Measurements from ENCODE around the gene RAD51. TPM values are rescaled to one million over a fixed set of nuclear protein-coding genes. Genes with fewer than 3 reads are reported as not detected.

RAD51 gene
- total RNA-seq, 1 experiment from 2014 or later, result 20.9 TPM

GRCh38 chr15:40773902-40774301 lies 78.9 kb downstream of the RAD51 start:
- DNase-seq (ENCODE audit: low read depth, low spot score) (no peak), ATAC-seq (no peak)
- no TSS peak for BruUV-seq (replicated peaks)
- Histone ChIP-seq H3K27me3 (ENCODE audit: insufficient read depth, low read length) (no peaks in the 10 kb centered on the region), H3K4me1 (ENCODE audit: control insufficient read depth in 1 of 2, insufficient read depth in 2 of 2, low read length in 2 of 2) (peaks cover 9 to 32% of the 10 kb centered on the region in 2 experiments), H3K4me3 (replicated peaks in 1 of 2; ENCODE audit: low read depth in 1 of 2, low read length in 2 of 2) (no peak overlapping the region), H3K79me2 (ENCODE audit: insufficient read depth, low read length) (no peaks in the 10 kb centered on the region), H3K4me2 (ENCODE audit: low read length) (no peak overlapping the region), H4K20me1 (ENCODE audit: insufficient read depth) (no peaks in the 10 kb centered on the region), H3K36me3 (ENCODE audit: control insufficient read depth in 1 of 2, insufficient read depth in 2 of 2, low read length in 2 of 2) (peaks cover 5 to 10% of the 10 kb centered on the region in 2 experiments; a peak in 3 of 4 replicates), H3K27ac (ENCODE audit: low read depth, low read length) (no peak overlapping the region), H3K9ac (ENCODE audit: low read length) (no peak overlapping the region), H3K9me3 (ENCODE audit: control insufficient read depth in 1 of 2, insufficient read depth in 1 of 2, low read depth in 1 of 2, low read length in 2 of 2) (no peaks in the 10 kb centered on the region), H3K9me2 (ENCODE audit: insufficient read depth) (no peaks in the 10 kb centered on the region), H2AFZ (ENCODE audit: low read depth, low read length, poor library complexity, severe bottlenecking) (no peak overlapping the region)
- intact Hi-C loops (cut with micrococcal nuclease), result no loop called here
- CTCF ChIA-PET, result no interaction called here
- no peak for TF ChIP-seq ZFX (IDR thresholded peaks at IDR 0.05)
- TF ChIP-seq POLR2AphosphoS5 (IDR thresholded peaks at IDR 0.05; ENCODE audit: low read depth, low read length), result no peak
- no peak for TF ChIP-seq SIN3A (IDR thresholded peaks at IDR 0.05; ENCODE audit: low read depth)
- no peak for TF ChIP-seq POLR2A (IDR thresholded peaks at IDR 0.05; ENCODE audit: borderline replicate concordance, extremely low read depth, insufficient read depth, insufficient read length)
- no peak for TF ChIP-seq CTCF (IDR thresholded peaks at IDR 0.05 in 2 of 3, conservative IDR thresholded peaks at IDR 0.05 in 1 of 3; ENCODE audit: borderline replicate concordance in 1 of 3, insufficient read depth in 1 of 3, low read depth in 2 of 3, low read length in 2 of 3)
- TF ChIP-seq CEBPB (IDR thresholded peaks at IDR 0.05; ENCODE audit: low read depth), result no peak
- TF ChIP-seq YY1 (IDR thresholded peaks at IDR 0.05; ENCODE audit: extremely low read depth, insufficient replicate concordance, low read depth, low read length), result no peak
- TF ChIP-seq JUND (IDR thresholded peaks at IDR 0.05), result no peak
- TF ChIP-seq ZBTB33 (IDR thresholded peaks at IDR 0.05; ENCODE audit: extremely low read depth, insufficient replicate concordance, low read length), result no peak
- no peak for TF ChIP-seq EZH2 (IDR thresholded peaks at IDR 0.05)
- no peak for TF ChIP-seq CBX3 (IDR thresholded peaks at IDR 0.05; ENCODE audit: low read depth)
- no peak for TF ChIP-seq EZH2phosphoT487 (IDR thresholded peaks at IDR 0.05; ENCODE audit: borderline replicate concordance)
- TF ChIP-seq ZNF274 (IDR thresholded peaks at IDR 0.05; ENCODE audit: low read depth, low read length), result no peak
- TF ChIP-seq ATF3 (IDR thresholded peaks at IDR 0.05), result no peak
- no peak for TF ChIP-seq EGR1 (IDR thresholded peaks at IDR 0.05; ENCODE audit: low read depth)
- no peak for TF ChIP-seq TCF7L2 (IDR thresholded peaks at IDR 0.05; ENCODE audit: borderline replicate concordance, extremely low read depth, insufficient read depth, insufficient read length)
- no peak for TF ChIP-seq REST (IDR thresholded peaks at IDR 0.05; ENCODE audit: low read depth)
- TF ChIP-seq SRF (IDR thresholded peaks at IDR 0.05; ENCODE audit: low read depth), result no peak
- TF ChIP-seq RAD21 (IDR thresholded peaks at IDR 0.05; ENCODE audit: low read depth), result no peak
- RAD21 ChIA-PET (ENCODE audit: low non-redundant PET in 1 of 2, low total read pairs in 2 of 2, uncharacterized antibody in 2 of 2, unreplicated experiment in 2 of 2), result no interaction called here
- POLR2A ChIA-PET, result no interaction called here

Measured in HCT116 (cell line).